HG02885 (cell line): Measurements from ENCODE around the gene PODN.

Experiments
- ATAC-seq: cut with Tn5 transposase; IDR thresholded peaks from one replicate; pipeline ENCODE4 v1.9.1; 2021; ENCODE audit warnings: mild to moderate bottlenecking; ENCODE audit not compliant: unreplicated experiment, poor library complexity

Gene PODN

GRCh38 chr1:53071915-53072314, 9.9 kb downstream of the PODN start:
- ATAC-seq = no peak

- ATAC-seq = no peak
Observed at GRCh38 chr1:53073287-53073686, 11.3 kb downstream of the PODN start.

- no peak for ATAC-seq
Observed at GRCh38 chr1:53073868-53074311, 11.9 kb downstream of the PODN start.

GRCh38 chr1:53074313-53075154, 12.5 kb downstream of the PODN start:
- no peak for ATAC-seq

- no peak for ATAC-seq
Observed at GRCh38 chr1:53075206-53075605, 13.2 kb downstream of the PODN start.

GRCh38 chr1:53075761-53076163, 13.7 kb downstream of the PODN start:
- no peak for ATAC-seq

- no peak for ATAC-seq
Observed at GRCh38 chr1:53076165-53076564, 14.2 kb downstream of the PODN start.

- ATAC-seq = no peak
Observed at GRCh38 chr1:53076721-53077598, 14.9 kb downstream of the PODN start.

GRCh38 chr1:53077599-53077965, 15.6 kb downstream of the PODN start:
- no peak for ATAC-seq

- no peak for ATAC-seq
Observed at GRCh38 chr1:53078333-53079101, 16.5 kb downstream of the PODN start.

- no peak for ATAC-seq
Observed at GRCh38 chr1:53079251-53079650, 17.2 kb downstream of the PODN start.

GRCh38 chr1:53080041-53080440, 18.0 kb downstream of the PODN start:
- no peak for ATAC-seq

- no peak for ATAC-seq
Observed at GRCh38 chr1:53080769-53081168, 18.8 kb downstream of the PODN start.

- no peak for ATAC-seq
Observed at GRCh38 chr1:53081384-53082066, 19.5 kb downstream of the PODN start.

- ATAC-seq = no peak
Observed at GRCh38 chr1:53082826-53083455, 20.9 kb downstream of the PODN start.

- no peak for ATAC-seq
Observed at GRCh38 chr1:53083636-53084588, 21.9 kb downstream of the PODN start.

- no peak for ATAC-seq
Observed at GRCh38 chr1:53084589-53084971, 22.6 kb downstream of the PODN start.

- ATAC-seq = no peak
Observed at GRCh38 chr1:53085405-53085804, 23.4 kb downstream of the PODN start.
